GM12878 (cell line): Measurements from ENCODE around the gene SLC5A6. TPM values are rescaled to one million over a fixed set of nuclear protein-coding genes. Genes with fewer than 3 reads are reported as not detected.

ENCODE experiments used
- ASH2L ChIP-seq: fragments of 300-600, 200-600 bp; sonication (generic); IDR thresholded peaks from 2 replicates; pipeline ENCODE4 v1.6.1; 2017; ENCODE audit warnings: low read depth, mild to moderate bottlenecking, borderline replicate concordance
- CBX5 ChIP-seq: sonication (generic); IDR thresholded peaks from 2 replicates; pipeline ENCODE4 v1.6.1; 2016; ENCODE audit warnings: low read depth, moderate library complexity, mild to moderate bottlenecking, inconsistent platforms
- CEBPB ChIP-seq, 2 experiments: fragments of 150-350 bp in 1 of 2; IDR thresholded peaks; 2 replicates each; pipeline ENCODE4 v1.6.1; 2012 to 2014; ENCODE audit warnings: low read depth in 2 of 2, low read length in 2 of 2, borderline replicate concordance in 1 of 2, inconsistent platforms in 1 of 2
- CHD4 ChIP-seq: fragments of 200-600 bp; sonication (generic); IDR thresholded peaks from 2 replicates; pipeline ENCODE4 v1.6.1; 2016; ENCODE audit warnings: mild to moderate bottlenecking
- EZH2 ChIP-seq: IDR thresholded peaks from 2 replicates; pipeline ENCODE4 v1.6.1; 2012; ENCODE audit warnings: low read depth, mild to moderate bottlenecking, control low read depth, inconsistent platforms, low read length, borderline replicate concordance; ENCODE audit not compliant: control insufficient read depth
- FOXM1 ChIP-seq: IDR thresholded peaks from 2 replicates; pipeline ENCODE4 v1.6.1; 2012; ENCODE audit warnings: low read depth, mild to moderate bottlenecking, inconsistent platforms, low read length, moderate library complexity
- JUNB ChIP-seq: IDR thresholded peaks from 2 replicates; pipeline ENCODE4 v1.6.1; 2016; ENCODE audit warnings: antibody characterized with exemption, mild to moderate bottlenecking
- KDM1A ChIP-seq: fragments of 200-600 bp; sonication (generic); IDR thresholded peaks from 2 replicates; pipeline ENCODE4 v1.6.1; 2016; ENCODE audit warnings: borderline replicate concordance
- MEF2A ChIP-seq: IDR thresholded peaks from 2 replicates; pipeline ENCODE4 v1.6.1; 2011; ENCODE audit warnings: low read depth, mild to moderate bottlenecking, low read length, moderate library complexity; ENCODE audit not compliant: insufficient read depth
- MTA3 ChIP-seq: IDR thresholded peaks from 2 replicates; pipeline ENCODE4 v1.6.1; 2012; ENCODE audit warnings: low read length, inconsistent platforms, borderline replicate concordance
- POLR2AphosphoS5 ChIP-seq: IDR thresholded peaks from 2 replicates; pipeline ENCODE4 v1.6.1; 2011; ENCODE audit warnings: mild to moderate bottlenecking, low read length, inconsistent platforms
- POU2F2 ChIP-seq: IDR thresholded peaks from 3 replicates; pipeline ENCODE4 v1.6.1; 2011; ENCODE audit warnings: low read depth, mild to moderate bottlenecking, low read length, borderline replicate concordance
- RAD21 ChIP-seq: IDR thresholded peaks from 2 replicates; pipeline ENCODE4 v1.6.1; 2011; ENCODE audit warnings: mild to moderate bottlenecking, low read depth, low read length, moderate library complexity; ENCODE audit not compliant: insufficient read depth
- SREBF1 ChIP-seq: IDR thresholded peaks from 2 replicates; pipeline ENCODE4 v1.6.1; 2012; ENCODE audit warnings: mild to moderate bottlenecking, low read length
- ZNF274 ChIP-seq: IDR thresholded peaks from one replicate; pipeline ENCODE4 v1.8.0; 2011; ENCODE audit not compliant: insufficient read length, insufficient read depth
- polyA plus RNA-seq, 11 experiments: library from polyadenylated mRNA; depleted of rRNA in 4 of 11; unstranded in 6 of 11; stranded (reverse) in 5 of 11; fragments of >200 nt; fragmentation: Nextera tagmentation in 4 of 11; fragmentation: Illumina TruSeq in 1 of 11; extraction: Ambion mirVana in 4 of 11; extraction: Trizol in 1 of 11; gene quantifications; 1 replicate in 1 of 11; 2 replicates in 10 of 11; pipeline versions ENCODE4 v1.2.1 to v1.2.3, GENCODE V29; 2011 to 2016; ENCODE audit warnings: inconsistent platforms in 2 of 11, missing spikeins in 2 of 11, low read depth in 1 of 11
- total RNA-seq, 4 experiments: library from RNA; depleted of rRNA in 3 of 4; stranded (reverse); fragments of >200 nt in 3 of 4; fragmentation: Illumina TruSeq in 1 of 4; extraction: Trizol in 1 of 4; gene quantifications; 2 replicates each; pipeline versions ENCODE4 v1.2.1 to v1.2.3, GENCODE V29; 2013 to 2021
- TF ChIP-seq, protein P1 (sequence below): fragments of 450-650 bp; formaldehyde crosslinking; IDR thresholded peaks from 2 replicates; pipeline ENCODE4 v1.4.0; 2020; ENCODE audit warnings: mild to moderate bottlenecking, moderate library complexity
- TF ChIP-seq, protein P2 (sequence below): fragments of 450-650 bp; IDR thresholded peaks from 2 replicates; pipeline ENCODE4 v1.6.1; 2017; ENCODE audit warnings: mild to moderate bottlenecking, low read depth, inconsistent platforms; ENCODE audit not compliant: poor library complexity, severe bottlenecking
- TF ChIP-seq, protein P3 (sequence below): IDR thresholded peaks from 2 replicates; pipeline ENCODE4 v1.6.1; 2011; ENCODE audit warnings: mild to moderate bottlenecking, low read depth, low read length, moderate library complexity; ENCODE audit not compliant: insufficient replicate concordance
- TF ChIP-seq, protein P4 (sequence below): fragments of 150-350 bp; IDR thresholded peaks from 2 replicates; pipeline ENCODE4 v1.6.1; 2016; ENCODE audit warnings: low read depth, low read length

Gene SLC5A6
- total and polyA plus RNA-seq, 10 of the 15 experiments (the other 5 are each of a cell fraction or from before 2014, with no cell fraction given): 13.1 to 101 (median 55.3) TPM

- TF ChIP-seq ASH2L (no peak), CBX5 (no peak), SREBF1 (no peak), POU2F2 (peak; percentile 9; the same call in 1 of the 3 replicates), JUNB (no peak), ZNF274 (no peak), CHD4 (no peak), POLR2AphosphoS5 (peak; percentile 79), MEF2A (no peak), EZH2 (no peak), MTA3 (no peak), RAD21 (no peak), FOXM1 (no peak), KDM1A (no peak), CEBPB (IDR thresholded peaks at IDR 0.05; ENCODE audit: borderline replicate concordance in 1 of 2, low read depth in 2 of 2, low read length in 2 of 2) (no peak)
- TF ChIP-seq, protein P1, sequence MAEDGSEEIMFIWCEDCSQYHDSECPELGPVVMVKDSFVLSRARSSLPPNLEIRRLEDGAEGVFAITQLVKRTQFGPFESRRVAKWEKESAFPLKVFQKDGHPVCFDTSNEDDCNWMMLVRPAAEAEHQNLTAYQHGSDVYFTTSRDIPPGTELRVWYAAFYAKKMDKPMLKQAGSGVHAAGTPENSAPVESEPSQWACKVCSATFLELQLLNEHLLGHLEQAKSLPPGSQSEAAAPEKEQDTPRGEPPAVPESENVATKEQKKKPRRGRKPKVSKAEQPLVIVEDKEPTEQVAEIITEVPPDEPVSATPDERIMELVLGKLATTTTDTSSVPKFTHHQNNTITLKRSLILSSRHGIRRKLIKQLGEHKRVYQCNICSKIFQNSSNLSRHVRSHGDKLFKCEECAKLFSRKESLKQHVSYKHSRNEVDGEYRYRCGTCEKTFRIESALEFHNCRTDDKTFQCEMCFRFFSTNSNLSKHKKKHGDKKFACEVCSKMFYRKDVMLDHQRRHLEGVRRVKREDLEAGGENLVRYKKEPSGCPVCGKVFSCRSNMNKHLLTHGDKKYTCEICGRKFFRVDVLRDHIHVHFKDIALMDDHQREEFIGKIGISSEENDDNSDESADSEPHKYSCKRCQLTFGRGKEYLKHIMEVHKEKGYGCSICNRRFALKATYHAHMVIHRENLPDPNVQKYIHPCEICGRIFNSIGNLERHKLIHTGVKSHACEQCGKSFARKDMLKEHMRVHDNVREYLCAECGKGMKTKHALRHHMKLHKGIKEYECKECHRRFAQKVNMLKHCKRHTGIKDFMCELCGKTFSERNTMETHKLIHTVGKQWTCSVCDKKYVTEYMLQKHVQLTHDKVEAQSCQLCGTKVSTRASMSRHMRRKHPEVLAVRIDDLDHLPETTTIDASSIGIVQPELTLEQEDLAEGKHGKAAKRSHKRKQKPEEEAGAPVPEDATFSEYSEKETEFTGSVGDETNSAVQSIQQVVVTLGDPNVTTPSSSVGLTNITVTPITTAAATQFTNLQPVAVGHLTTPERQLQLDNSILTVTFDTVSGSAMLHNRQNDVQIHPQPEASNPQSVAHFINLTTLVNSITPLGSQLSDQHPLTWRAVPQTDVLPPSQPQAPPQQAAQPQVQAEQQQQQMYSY (CRISPR knock-in tag): no peak
- TF ChIP-seq, protein P2, sequence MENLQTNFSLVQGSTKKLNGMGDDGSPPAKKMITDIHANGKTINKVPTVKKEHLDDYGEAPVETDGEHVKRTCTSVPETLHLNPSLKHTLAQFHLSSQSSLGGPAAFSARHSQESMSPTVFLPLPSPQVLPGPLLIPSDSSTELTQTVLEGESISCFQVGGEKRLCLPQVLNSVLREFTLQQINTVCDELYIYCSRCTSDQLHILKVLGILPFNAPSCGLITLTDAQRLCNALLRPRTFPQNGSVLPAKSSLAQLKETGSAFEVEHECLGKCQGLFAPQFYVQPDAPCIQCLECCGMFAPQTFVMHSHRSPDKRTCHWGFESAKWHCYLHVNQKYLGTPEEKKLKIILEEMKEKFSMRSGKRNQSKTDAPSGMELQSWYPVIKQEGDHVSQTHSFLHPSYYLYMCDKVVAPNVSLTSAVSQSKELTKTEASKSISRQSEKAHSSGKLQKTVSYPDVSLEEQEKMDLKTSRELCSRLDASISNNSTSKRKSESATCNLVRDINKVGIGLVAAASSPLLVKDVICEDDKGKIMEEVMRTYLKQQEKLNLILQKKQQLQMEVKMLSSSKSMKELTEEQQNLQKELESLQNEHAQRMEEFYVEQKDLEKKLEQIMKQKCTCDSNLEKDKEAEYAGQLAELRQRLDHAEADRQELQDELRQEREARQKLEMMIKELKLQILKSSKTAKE: no peak
- TF ChIP-seq, protein P3, sequence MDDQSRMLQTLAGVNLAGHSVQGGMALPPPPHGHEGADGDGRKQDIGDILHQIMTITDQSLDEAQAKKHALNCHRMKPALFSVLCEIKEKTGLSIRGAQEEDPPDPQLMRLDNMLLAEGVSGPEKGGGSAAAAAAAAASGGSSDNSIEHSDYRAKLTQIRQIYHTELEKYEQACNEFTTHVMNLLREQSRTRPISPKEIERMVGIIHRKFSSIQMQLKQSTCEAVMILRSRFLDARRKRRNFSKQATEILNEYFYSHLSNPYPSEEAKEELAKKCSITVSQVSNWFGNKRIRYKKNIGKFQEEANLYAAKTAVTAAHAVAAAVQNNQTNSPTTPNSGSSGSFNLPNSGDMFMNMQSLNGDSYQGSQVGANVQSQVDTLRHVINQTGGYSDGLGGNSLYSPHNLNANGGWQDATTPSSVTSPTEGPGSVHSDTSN: no peak
- TF ChIP-seq, protein P4, sequence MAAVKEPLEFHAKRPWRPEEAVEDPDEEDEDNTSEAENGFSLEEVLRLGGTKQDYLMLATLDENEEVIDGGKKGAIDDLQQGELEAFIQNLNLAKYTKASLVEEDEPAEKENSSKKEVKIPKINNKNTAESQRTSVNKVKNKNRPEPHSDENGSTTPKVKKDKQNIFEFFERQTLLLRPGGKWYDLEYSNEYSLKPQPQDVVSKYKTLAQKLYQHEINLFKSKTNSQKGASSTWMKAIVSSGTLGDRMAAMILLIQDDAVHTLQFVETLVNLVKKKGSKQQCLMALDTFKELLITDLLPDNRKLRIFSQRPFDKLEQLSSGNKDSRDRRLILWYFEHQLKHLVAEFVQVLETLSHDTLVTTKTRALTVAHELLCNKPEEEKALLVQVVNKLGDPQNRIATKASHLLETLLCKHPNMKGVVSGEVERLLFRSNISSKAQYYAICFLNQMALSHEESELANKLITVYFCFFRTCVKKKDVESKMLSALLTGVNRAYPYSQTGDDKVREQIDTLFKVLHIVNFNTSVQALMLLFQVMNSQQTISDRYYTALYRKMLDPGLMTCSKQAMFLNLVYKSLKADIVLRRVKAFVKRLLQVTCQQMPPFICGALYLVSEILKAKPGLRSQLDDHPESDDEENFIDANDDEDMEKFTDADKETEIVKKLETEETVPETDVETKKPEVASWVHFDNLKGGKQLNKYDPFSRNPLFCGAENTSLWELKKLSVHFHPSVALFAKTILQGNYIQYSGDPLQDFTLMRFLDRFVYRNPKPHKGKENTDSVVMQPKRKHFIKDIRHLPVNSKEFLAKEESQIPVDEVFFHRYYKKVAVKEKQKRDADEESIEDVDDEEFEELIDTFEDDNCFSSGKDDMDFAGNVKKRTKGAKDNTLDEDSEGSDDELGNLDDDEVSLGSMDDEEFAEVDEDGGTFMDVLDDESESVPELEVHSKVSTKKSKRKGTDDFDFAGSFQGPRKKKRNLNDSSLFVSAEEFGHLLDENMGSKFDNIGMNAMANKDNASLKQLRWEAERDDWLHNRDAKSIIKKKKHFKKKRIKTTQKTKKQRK: no peak
Observed at GRCh38 chr2:27217173-27218121, 5.4 kb upstream of the SLC5A6 start, which contains the start of gene CAD (continued).
